GM12878 (cell line): ENCODE measurements around the gene MBOAT1. TPM values are rescaled to one million over a fixed set of nuclear protein-coding genes. Genes with fewer than 3 reads are reported as not detected.
A peak's percentile ranks its signal among the peaks of the same experiment; 100 is the strongest.

Experiments used
- ATAC-seq: fragments of 200-7000 bp; cut with Tn5 transposase; 3 replicates; pipeline ENCODE4 v1.9.1; 2020; ENCODE audit warnings: mild to moderate bottlenecking, moderate library complexity
- BruUV-seq: library from RNA; stranded (reverse); fragments of 400-500 nt; replicated peaks from 2 replicates; lab custom pipeline; 2021; lab: Mats Ljungman, UMichigan
- CTCF ChIA-PET: fragments of 300-600 bp; sonication (Branson Sonifier 250); formaldehyde crosslinking; extraction: SDS; loops from one replicate; lab custom pipeline; 2021; ENCODE audit warnings: inconsistent platforms; lab: Yijun Ruan, JAX
- POLR2A ChIA-PET: fragments of 350-600 bp; formaldehyde crosslinking; extraction: SDS; loops from one replicate; lab custom pipeline; 2021; ENCODE audit warnings: inconsistent platforms; lab: Charles Lee
- RAD21 ChIA-PET: fragments of 300-600 bp; sonication (Branson Sonifier 250); formaldehyde crosslinking; loops from one replicate; lab custom pipeline; 2023; ENCODE audit warnings: antibody characterized with exemption; ENCODE audit not compliant: unreplicated experiment; lab: Charles Lee
- SMC1A ChIA-PET: fragments of 300-600 bp; sonication (Branson Sonifier 250); formaldehyde crosslinking; loops from one replicate; lab custom pipeline; 2023; ENCODE audit not compliant: unreplicated experiment, uncharacterized antibody; lab: Charles Lee
- DNase-seq: peaks from one replicate; pipeline ENCODE4 v3.0.0-alpha.2; 2011; ENCODE audit warnings: low read depth, low spot score
- FAIRE-seq: peaks from 3 replicates; lab custom pipeline; 2011; peaks lifted over from hg19 to GRCh38; lab: Jason Lieb, UNC
- H2AFZ ChIP-seq: 2 replicates; pipeline ENCODE4 v1.6.0; 2011; ENCODE audit warnings: low read depth, low read length, control low read depth; ENCODE audit not compliant: control insufficient read depth
- H3K27ac ChIP-seq: 2 replicates; pipeline ENCODE4 v1.5.1; 2011; ENCODE audit warnings: control low read depth; ENCODE audit not compliant: control insufficient read depth, insufficient read depth
- H3K27me3 ChIP-seq, 2 experiments: replicated peaks in 1 of 2; 2 replicates each; pipeline versions ENCODE4 v1.6.0 to v1.6.1; 2011; ENCODE audit warnings: low read length in 1 of 2; ENCODE audit not compliant: control insufficient read depth in 2 of 2, insufficient read depth in 2 of 2
- H3K36me3 ChIP-seq, 2 experiments: 2 replicates each; pipeline ENCODE4 v1.5.1; 2011; ENCODE audit warnings: low read length in 1 of 2; ENCODE audit not compliant: control insufficient read depth in 2 of 2, insufficient read depth in 2 of 2
- H3K4me1 ChIP-seq: 2 replicates; pipeline ENCODE4 v1.6.1; 2011; ENCODE audit warnings: mild to moderate bottlenecking, low read length, moderate library complexity, mixed read lengths; ENCODE audit not compliant: control insufficient read depth, insufficient read depth
- H3K4me2 ChIP-seq: 2 replicates; pipeline ENCODE4 v1.6.0; 2011; ENCODE audit warnings: control low read depth; ENCODE audit not compliant: control insufficient read depth, insufficient read depth
- H3K4me3 ChIP-seq: fragments of 200-600 bp; sonication (generic); 2 replicates; pipeline ENCODE4 v1.5.1; 2016
- H3K79me2 ChIP-seq: 2 replicates; pipeline ENCODE4 v1.6.0; 2011; ENCODE audit warnings: low read length; ENCODE audit not compliant: control insufficient read depth, insufficient read depth
- H3K9ac ChIP-seq: 2 replicates; pipeline ENCODE4 v1.8.0; 2011; ENCODE audit warnings: low read length, control low read depth, mixed read lengths; ENCODE audit not compliant: control insufficient read depth, insufficient read depth
- H3K9me3 ChIP-seq: replicated peaks from 3 replicates; pipeline ENCODE4 v1.5.1; 2011; ENCODE audit warnings: mild to moderate bottlenecking, low read length; ENCODE audit not compliant: control insufficient read depth, insufficient read depth
- H4K20me1 ChIP-seq: 2 replicates; pipeline ENCODE4 v1.6.0; 2011; ENCODE audit not compliant: control insufficient read depth, insufficient read depth
- CHD2 ChIP-seq: IDR thresholded peaks from 2 replicates; pipeline ENCODE4 v1.6.1; 2011; ENCODE audit warnings: low read depth, low read length, improper control_type of control experiment, borderline replicate concordance
- KDM1A ChIP-seq: fragments of 200-600 bp; sonication (generic); IDR thresholded peaks from 2 replicates; pipeline ENCODE4 v1.6.1; 2016; ENCODE audit warnings: borderline replicate concordance
- MTA2 ChIP-seq: fragments of 450-650 bp; IDR thresholded peaks from 2 replicates; pipeline ENCODE4 v1.6.1; 2016; ENCODE audit warnings: low read depth, mild to moderate bottlenecking, moderate library complexity
- POU2F2 ChIP-seq: IDR thresholded peaks from 3 replicates; pipeline ENCODE4 v1.6.1; 2011; ENCODE audit warnings: low read depth, mild to moderate bottlenecking, low read length, borderline replicate concordance
- SIN3A ChIP-seq: IDR thresholded peaks from 2 replicates; pipeline ENCODE4 v1.6.1; 2012; ENCODE audit warnings: low read depth, low read length, improper control_type of control experiment
- WGBS: methylation state at CpG from one replicate; pipeline ENCODE4 v1.1.6; 2016; ENCODE audit warnings: low lambda C conversion rate; ENCODE audit not compliant: insufficient replicate concordance, insufficient coverage; ENCODE audit errors: missing lambda C conversion rate; 5-methylcytosine and 5-hydroxymethylcytosine counted together
- in situ Hi-C: fragments of 300-500 bp; cut with MboI; formaldehyde crosslinking; loops from 9 replicates; pipeline ENCODE4 v1.14.3; 2018; ENCODE audit warnings: mixed read lengths
- intact Hi-C: fragments of 100-400 bp; cut with micrococcal nuclease; formaldehyde crosslinking; loops from one replicate; pipeline ENCODE4 v1.14.2; 2022; ENCODE audit not compliant: unreplicated experiment
- polyA plus RNA-seq, 11 experiments: library from polyadenylated mRNA; depleted of rRNA in 4 of 11; unstranded in 6 of 11; stranded (reverse) in 5 of 11; fragments of >200 nt; fragmentation: Nextera tagmentation in 4 of 11; fragmentation: Illumina TruSeq in 1 of 11; extraction: Ambion mirVana in 4 of 11; extraction: Trizol in 1 of 11; gene quantifications; 1 replicate in 1 of 11; 2 replicates in 10 of 11; pipeline versions ENCODE4 v1.2.1 to v1.2.3, GENCODE V29; 2011 to 2016; ENCODE audit warnings: inconsistent platforms in 2 of 11, missing spikeins in 2 of 11, low read depth in 1 of 11
- total RNA-seq, 4 experiments: library from RNA; depleted of rRNA in 3 of 4; stranded (reverse); fragments of >200 nt in 3 of 4; fragmentation: Illumina TruSeq in 1 of 4; extraction: Trizol in 1 of 4; gene quantifications; 2 replicates each; pipeline versions ENCODE4 v1.2.1 to v1.2.3, GENCODE V29; 2013 to 2021
- TF ChIP-seq, protein P1 (sequence below): IDR thresholded peaks from 2 replicates; pipeline ENCODE4 v1.6.1; 2012; ENCODE audit warnings: improper control_type of control experiment, low read depth, low read length; ENCODE audit not compliant: insufficient replicate concordance
- TF ChIP-seq, protein P2 (sequence below): IDR thresholded peaks from 2 replicates; pipeline ENCODE4 v1.6.1; 2012; ENCODE audit warnings: low read length, inconsistent platforms

Gene MBOAT1
- total and polyA plus RNA-seq, 10 of the 15 experiments (the other 5 are each of a cell fraction or from before 2014, with no cell fraction given), result 0.39 to 21.0 (median 11.6) TPM

DNA sequence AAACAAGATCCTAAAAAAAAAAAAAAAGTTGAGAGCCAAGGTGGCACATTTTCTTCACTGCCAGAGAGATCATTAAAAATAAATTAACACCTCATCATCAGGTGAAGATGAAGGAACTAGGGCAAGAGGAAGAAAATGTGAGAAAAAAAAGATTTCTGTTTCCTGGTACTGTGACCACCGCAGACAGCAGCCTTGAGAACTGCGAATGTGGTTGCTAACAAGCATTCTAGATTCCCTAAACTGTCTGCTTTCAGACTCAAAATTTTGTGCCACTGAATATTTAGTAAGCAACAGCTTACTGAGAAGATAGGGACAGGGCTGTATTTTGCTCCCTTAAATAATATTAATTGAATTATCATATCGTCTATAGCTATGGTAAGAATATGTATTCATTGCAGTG, 24.1 kb upstream of the MBOAT1 start:
- BruUV-seq, result no TSS peak

DNA sequence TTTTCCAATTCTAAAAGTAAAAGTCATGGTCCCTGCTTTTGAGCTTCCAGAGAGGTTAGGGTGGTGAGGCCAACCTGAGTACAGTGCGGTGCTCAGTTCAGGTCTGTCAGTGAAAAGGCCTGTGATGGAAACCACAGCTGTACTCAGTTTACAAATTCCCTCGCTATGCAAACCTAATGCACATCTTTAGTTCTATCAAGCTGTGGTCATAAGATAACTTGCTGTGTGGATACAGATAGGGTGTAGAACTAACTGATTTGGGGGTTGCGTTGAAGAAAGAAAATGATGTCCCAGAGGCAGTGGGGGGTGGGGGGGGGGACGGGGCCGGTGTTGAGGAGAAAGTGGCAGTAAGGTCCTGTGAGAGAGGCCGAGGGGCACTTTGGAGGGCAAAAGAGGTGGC, 22.8 kb upstream of the MBOAT1 start:
- Histone ChIP-seq H3K4me2 (no peak overlapping the region), H3K27ac (no peak overlapping the region), H4K20me1 (no peaks in the 10 kb centered on the region), H3K4me3 (no peak overlapping the region), H3K79me2 (no peaks in the 10 kb centered on the region), H3K9me3 (no peaks in the 10 kb centered on the region), H3K9ac (no peak overlapping the region), H3K36me3 (no peaks in the 10 kb centered on the region), H3K27me3 (no peaks in the 10 kb centered on the region), H2AFZ (no peak overlapping the region), H3K4me1 (no peaks in the 10 kb centered on the region)
- in situ Hi-C loops, result no loop called here
- BruUV-seq, result no TSS peak
- DNase-seq (no peak), ATAC-seq (no peak), FAIRE-seq (no peak)
- WGBS, result 65% methylated on average over 4 of the region's 6 CpGs
- ChIA-PET RAD21 (no interaction called here), CTCF (no interaction called here), POLR2A (no interaction called here), SMC1A (no interaction called here)
- intact Hi-C loops, result no loop called here
- TF ChIP-seq SIN3A (no peak), KDM1A (no peak), MTA2 (no peak), CHD2 (no peak)
- TF ChIP-seq, protein P1, sequence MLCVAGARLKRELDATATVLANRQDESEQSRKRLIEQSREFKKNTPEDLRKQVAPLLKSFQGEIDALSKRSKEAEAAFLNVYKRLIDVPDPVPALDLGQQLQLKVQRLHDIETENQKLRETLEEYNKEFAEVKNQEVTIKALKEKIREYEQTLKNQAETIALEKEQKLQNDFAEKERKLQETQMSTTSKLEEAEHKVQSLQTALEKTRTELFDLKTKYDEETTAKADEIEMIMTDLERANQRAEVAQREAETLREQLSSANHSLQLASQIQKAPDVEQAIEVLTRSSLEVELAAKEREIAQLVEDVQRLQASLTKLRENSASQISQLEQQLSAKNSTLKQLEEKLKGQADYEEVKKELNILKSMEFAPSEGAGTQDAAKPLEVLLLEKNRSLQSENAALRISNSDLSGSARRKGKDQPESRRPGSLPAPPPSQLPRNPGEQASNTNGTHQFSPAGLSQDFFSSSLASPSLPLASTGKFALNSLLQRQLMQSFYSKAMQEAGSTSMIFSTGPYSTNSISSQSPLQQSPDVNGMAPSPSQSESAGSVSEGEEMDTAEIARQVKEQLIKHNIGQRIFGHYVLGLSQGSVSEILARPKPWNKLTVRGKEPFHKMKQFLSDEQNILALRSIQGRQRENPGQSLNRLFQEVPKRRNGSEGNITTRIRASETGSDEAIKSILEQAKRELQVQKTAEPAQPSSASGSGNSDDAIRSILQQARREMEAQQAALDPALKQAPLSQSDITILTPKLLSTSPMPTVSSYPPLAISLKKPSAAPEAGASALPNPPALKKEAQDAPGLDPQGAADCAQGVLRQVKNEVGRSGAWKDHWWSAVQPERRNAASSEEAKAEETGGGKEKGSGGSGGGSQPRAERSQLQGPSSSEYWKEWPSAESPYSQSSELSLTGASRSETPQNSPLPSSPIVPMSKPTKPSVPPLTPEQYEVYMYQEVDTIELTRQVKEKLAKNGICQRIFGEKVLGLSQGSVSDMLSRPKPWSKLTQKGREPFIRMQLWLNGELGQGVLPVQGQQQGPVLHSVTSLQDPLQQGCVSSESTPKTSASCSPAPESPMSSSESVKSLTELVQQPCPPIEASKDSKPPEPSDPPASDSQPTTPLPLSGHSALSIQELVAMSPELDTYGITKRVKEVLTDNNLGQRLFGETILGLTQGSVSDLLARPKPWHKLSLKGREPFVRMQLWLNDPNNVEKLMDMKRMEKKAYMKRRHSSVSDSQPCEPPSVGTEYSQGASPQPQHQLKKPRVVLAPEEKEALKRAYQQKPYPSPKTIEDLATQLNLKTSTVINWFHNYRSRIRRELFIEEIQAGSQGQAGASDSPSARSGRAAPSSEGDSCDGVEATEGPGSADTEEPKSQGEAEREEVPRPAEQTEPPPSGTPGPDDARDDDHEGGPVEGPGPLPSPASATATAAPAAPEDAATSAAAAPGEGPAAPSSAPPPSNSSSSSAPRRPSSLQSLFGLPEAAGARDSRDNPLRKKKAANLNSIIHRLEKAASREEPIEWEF, result no peak
- TF ChIP-seq, protein P2, sequence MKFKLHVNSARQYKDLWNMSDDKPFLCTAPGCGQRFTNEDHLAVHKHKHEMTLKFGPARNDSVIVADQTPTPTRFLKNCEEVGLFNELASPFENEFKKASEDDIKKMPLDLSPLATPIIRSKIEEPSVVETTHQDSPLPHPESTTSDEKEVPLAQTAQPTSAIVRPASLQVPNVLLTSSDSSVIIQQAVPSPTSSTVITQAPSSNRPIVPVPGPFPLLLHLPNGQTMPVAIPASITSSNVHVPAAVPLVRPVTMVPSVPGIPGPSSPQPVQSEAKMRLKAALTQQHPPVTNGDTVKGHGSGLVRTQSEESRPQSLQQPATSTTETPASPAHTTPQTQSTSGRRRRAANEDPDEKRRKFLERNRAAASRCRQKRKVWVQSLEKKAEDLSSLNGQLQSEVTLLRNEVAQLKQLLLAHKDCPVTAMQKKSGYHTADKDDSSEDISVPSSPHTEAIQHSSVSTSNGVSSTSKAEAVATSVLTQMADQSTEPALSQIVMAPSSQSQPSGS, result no peak

More for the DNA sequence above, 24.1 kb upstream of the MBOAT1 start:
- H3K9me3 ChIP-seq, result no peaks in the 10 kb centered on the region
- no peak overlapping the region for H2AFZ ChIP-seq
- ChIA-PET POLR2A (interaction anchor here (0.5 to 1.1 kb wide), 2 partner anchors 26 to 175 kb away, joined by 3 read pairs; no protein-coding TSS in a partner anchor), RAD21 (no interaction called here), SMC1A (interaction anchor here (0.9 to 1.5 kb wide), 5 partner anchors 10 to 297 kb away, joined by 3 to 4 read pairs (median 3); no protein-coding TSS in a partner anchor), CTCF (no interaction called here)
- WGBS, result 60% methylated on average over 3 of the region's 3 CpGs
- no peaks in the 10 kb centered on the region for H3K27me3 ChIP-seq
- no peak for FAIRE-seq
- no peaks in the 10 kb centered on the region for H3K4me1 ChIP-seq
- TF ChIP-seq MTA2, result peak; percentile 42; the same call in 1 of the 2 replicates
- TF ChIP-seq POU2F2, result no peak
- in situ Hi-C loops (no loop called here), intact Hi-C loops (no loop called here)
- peak; percentile 63 for ATAC-seq
- H3K27ac ChIP-seq, result no peak overlapping the region
- H3K4me2 ChIP-seq, result no peak overlapping the region
- no peak overlapping the region for H3K9ac ChIP-seq
- no peaks in the 10 kb centered on the region for H4K20me1 ChIP-seq
- H3K79me2 ChIP-seq, result no peaks in the 10 kb centered on the region
- H3K4me3 ChIP-seq, result no peak overlapping the region
- DNase-seq, result no peak
- H3K36me3 ChIP-seq, result no peaks in the 10 kb centered on the region
